Activated CD8-positive, alpha-beta memory T cell treated with anti-CD3 and anti-CD28 coated beads, Interleukin-2, amount 50 U/mL, for 24 hours (primary cell): ENCODE measurements around the gene RIMKLB.
"Not testable (repeated sequence)": the region's sequence is repeated elsewhere in the genome, so short reads cannot be mapped to it uniquely, and the experiment has no call there.

Experiments
- DNase-seq: peaks from one replicate; pipeline ENCODE4 v3.0.0-alpha.2; 2020; ENCODE audit errors: extremely low read depth

Gene RIMKLB

DNA sequence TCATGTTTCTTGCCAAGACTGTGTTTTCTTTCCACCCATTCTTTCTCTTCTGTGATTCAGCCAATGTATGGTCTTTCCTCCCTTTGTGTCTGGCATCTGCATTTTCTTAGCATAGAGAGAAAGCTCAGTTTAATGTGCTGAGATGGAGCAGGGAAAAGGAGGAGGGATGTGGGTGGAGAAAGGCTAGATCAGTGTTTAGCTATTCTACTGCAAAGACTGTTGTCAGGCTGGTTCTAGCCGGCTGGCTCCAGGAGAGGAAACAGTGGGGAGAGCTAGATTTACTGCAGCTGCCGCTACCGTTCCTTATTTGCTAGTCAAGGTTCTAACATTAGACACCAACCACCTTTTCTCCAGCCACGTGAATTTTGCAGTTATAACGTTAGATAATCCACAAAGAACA lies 5.2 kb upstream of the RIMKLB start:
- no peak for DNase-seq

DNA sequence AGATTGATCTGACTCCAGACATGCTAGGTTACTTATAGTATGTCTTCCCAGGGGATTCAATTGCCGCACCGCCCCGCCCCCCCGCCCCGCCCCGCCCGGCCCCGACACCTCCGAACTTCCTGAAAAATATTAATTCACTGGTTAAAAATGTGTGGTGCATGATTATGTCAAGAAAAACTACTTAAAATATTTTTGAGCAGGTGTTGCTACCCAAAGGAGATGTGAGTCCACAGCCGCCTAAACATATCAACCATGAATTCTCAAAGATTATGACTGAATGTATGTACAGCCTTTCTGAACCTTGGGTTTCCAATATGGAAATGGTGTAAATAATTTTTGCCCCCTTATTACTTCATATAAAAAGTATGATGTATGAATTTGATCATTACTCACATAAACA lies 2.7 kb upstream of the RIMKLB start:
- no peak for DNase-seq

GRCh38 chr12:8696442-8697090 lies 1.2 kb upstream of the RIMKLB start:
- no peak for DNase-seq

GRCh38 chr12:8697120-8697475 lies 693 bp upstream of the RIMKLB start:
- DNase-seq = no peak

GRCh38 chr12:8698132-8698851 lies 501 bp downstream of the RIMKLB start:
- DNase-seq = no peak

DNA sequence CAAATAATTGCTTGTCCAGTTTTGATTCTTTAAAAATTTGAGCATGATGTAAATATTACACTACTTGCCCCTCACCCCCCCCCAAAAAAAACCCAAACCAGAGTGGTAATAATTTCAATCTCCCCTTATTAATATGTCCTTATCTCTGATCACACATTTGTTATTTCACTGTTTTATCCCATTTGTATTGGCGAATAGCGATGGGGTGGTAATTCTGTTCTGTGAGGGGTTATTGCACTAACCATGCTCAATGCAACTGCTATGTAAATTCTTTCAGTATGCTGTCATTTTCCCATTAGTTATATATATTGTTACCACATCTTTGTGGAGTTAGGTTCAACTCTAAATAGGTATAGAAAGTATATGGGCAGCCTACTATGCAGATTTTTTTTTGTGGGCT lies 1.1 kb downstream of the RIMKLB start:
- no peak for DNase-seq

- DNase-seq = no peak
These were observed 1.9 kb downstream of the RIMKLB start for GRCh38 chr12:8699714-8700113.

- no peak for DNase-seq
These were observed 3.4 kb downstream of the RIMKLB start for GRCh38 chr12:8701046-8701660.

DNA sequence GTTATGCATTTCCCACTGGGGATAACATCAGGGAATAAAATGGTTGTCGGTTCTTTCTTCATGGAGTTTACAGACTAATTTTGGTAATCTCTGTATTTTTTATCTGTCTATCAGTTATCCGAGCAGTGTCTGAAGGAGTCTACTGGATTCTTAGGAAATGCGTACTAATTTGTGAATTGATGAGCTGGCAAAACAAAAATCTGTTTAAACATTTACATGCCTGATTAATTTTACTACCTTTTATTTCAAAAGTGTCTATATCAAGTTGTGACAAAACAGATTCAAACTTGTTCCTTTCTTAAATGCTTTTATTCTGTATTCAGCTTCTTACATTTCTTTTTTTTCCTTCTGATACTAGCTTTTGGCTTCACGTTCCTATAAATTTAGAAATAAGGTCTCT lies 4.4 kb downstream of the RIMKLB start:
- DNase-seq = no peak

DNA sequence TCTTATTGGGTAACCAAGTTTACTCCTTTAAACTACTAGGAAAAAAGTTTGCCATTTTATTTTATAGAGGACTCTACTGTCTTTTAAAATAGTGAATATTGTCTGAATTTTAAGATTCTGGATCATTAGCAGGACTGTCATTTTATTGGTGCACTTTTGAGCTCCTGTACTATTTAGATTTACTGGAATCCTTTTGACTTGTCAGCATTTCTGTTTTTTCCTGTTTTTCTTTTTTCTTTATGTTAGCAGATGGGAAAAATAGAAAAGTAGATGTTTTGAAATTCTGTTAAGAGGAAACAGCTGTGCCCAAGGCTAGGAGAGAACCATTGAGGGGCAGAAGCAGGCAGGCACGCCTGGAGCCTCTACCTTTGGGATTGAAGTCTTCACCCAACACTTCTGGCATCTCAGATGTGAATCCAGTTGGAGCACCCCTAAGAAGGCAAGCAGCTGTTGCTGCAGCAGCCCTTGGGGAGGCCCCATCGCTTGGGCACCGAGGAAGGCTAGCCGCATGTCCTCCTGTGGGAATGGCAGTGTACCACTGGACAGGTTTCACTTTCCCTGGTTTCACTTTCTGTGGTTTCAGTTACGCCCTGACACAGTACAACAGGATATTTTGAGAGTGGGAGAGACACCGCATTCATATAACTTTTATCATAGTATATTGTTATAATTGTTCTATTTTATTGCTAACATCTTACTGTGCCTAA lies 11.5 kb downstream of the RIMKLB start:
- no peak for DNase-seq

DNA sequence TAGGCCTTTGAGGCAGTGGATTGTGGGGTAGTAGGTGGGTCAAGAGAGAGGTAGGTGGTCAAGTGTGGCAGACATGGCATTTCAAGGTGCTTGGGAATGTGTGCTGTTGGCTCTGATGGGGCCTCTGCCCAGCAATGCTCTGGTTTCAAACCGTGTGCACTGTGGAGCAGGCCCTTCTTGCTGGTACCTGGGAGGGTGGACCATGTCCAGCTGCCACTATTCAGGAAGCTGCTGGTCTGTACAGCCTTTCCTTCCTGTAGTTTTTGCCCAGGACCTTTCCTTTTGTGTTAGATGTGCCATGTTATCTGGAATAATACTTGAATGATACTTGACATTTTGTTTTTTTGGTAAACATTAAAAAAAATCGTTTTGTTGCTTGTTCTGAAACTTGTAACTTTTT lies 14.8 kb downstream of the RIMKLB start:
- no peak for DNase-seq

DNA sequence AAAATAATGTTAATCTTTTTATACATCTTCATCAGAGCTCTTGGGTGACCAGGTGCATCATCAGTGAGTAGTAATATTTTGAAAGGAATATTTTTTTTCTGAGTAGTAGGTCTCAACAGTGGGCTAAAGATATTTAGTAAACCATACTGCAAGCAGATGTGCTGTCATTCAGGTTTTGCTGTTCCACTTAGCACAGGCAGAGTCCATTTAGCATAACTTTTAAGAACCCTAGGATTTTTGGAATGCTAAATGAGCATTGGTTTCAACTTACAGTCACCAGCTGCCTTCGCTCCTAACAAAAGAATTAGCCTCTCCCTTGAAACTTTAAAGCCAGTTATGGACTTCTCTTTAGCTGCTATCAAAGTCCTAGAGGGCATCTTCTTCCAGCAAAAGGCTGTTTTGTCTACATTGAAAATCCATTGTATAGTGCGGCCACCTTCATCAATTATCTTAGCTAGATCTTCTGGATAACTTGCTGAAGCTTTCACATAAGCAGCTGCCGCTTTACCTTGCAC lies 24.6 kb downstream of the RIMKLB start:
- DNase-seq = no peak

DNA sequence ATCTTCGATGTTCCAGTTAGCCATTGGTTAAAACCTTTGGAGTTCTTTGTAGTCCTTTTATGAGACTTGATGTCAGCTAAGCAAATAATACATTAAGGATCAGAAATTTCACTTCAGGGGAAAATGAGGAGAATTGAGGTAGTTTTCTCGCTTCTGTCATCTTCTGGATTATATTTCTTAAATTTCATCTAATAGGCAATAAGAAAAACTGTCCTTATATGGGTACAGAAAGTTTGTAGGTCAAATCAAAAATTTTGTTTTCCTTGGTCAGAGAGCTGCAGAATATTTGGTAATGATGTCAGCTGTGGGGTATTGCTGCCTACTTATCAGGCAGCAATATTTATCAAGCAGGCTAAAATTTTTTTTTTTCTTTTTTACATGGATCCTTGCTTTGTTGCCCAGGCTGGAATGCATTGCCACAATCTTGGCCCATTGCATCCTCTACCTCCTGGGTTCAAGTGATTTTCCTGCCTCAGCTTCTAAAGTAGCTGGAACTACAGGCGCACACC lies 37.1 kb downstream of the RIMKLB start:
- DNase-seq = no peak

GRCh38 chr12:8742501-8742900 lies 44.7 kb downstream of the RIMKLB start:
- DNase-seq = no peak

DNA sequence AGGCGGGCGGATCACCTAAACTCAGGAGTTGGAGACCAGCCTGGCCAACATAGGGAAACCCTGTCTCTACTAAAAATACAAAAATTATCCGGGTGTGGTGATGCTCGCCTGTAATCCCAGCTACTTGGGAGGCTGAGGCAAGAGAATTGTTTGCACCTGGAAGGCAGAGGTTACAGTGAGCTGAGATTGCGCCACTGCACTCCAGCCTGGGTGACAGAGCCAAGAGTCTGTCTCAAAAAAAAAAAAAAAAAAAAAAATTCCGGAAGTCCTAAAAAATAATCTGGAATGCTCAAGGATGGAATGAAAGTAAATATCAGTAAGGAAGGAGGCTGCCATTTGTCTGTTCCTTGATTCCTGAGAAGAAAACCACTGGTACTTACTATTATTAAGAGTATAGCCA lies 45.3 kb downstream of the RIMKLB start:
- DNase-seq = not testable (repeated sequence)

- not testable (repeated sequence) for DNase-seq
These were observed 47.8 kb downstream of the RIMKLB start for GRCh38 chr12:8745631-8746030.

- no peak for DNase-seq
These were observed 48.3 kb downstream of the RIMKLB start for GRCh38 chr12:8746046-8746445.

DNA sequence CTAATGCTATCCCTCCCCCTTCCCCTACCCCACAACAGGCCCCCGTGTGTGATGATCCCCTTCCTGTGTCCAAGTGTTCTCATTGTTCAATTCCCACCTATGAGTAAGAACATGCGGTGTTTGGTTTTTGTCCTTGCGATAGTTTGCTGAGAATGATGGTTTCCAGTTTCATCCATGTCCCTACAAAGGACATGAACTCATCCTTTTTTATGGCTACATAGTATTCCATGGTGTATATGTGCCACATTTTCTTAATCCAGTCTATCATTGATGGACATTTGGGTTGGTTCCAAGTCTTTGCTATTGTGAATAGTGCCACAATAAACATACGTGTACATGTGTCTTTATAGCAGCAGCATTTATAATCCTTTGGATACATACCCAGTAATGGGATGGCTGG lies 62.3 kb downstream of the RIMKLB start:
- DNase-seq = not testable (repeated sequence)

GRCh38 chr12:8762701-8763100 lies 64.9 kb downstream of the RIMKLB start:
- DNase-seq = not testable (repeated sequence)

DNA sequence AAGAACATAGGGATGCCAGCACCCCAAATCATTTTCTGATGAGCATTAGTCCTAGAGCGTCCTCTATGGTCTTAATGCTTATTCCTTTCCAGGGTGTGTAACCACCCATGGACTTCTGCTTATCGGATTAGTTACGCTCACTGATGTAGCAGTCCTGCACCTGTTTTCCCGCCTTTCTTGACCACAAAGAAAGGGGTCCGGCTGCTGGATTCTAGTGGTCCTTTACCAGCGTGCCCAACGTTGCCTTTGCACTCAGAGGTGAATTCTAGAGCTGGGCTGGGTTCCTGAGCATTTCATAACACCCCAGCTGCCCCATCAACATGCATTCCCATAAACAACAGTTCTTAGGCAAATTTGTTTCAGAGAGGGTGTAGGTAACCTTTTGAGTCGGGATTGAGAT lies 68.3 kb downstream of the RIMKLB start:
- DNase-seq = not testable (repeated sequence)

DNA sequence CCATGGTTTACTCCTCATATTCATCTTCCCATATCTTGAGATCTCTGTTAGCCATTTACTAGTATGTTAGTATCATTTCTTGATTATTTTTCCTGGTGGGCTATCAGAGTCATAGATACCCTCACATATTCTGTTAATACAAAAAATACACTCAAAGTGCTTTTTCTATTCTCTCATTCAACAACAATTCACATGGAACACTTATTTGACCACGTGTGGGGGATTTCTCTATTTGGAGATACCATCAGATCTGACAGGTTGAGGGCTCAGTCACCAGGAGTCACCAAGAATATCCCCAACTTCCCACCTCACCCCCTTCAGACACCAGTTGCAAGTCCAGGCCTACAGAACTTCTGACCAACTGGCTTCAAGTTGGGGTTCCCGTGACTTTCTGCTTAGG lies 72.7 kb downstream of the RIMKLB start:
- no peak for DNase-seq

DNA sequence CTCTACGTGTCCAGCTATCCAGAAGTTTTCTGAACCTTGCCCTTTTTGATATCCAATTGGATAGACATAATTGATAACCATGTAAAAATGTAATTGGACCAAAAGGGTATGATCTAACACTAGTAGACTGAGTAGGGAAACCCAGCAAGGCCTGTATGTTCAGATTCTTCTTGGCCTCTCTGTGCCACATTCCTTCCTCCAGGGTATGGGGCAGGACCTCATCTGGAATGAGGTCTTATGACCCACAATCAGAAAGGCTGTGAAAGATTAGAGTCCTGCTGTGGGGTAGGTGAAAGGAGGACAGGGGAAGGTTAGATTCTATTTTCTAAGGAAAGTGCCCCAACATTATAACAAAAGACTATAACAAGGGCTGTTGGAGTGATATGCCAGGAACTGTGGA lies 73.3 kb downstream of the RIMKLB start:
- DNase-seq = no peak
